GM12878 (cell line): ENCODE results near the gene SMG6. TPM values are rescaled to one million over a fixed set of nuclear protein-coding genes. Genes with fewer than 3 reads are reported as not detected.

Experiments
- BCL3 ChIP-seq: IDR thresholded peaks from 2 replicates; pipeline ENCODE4 v1.6.1; 2011; ENCODE audit warnings: borderline replicate concordance, low read depth, mild to moderate bottlenecking, moderate library complexity, low read length; ENCODE audit not compliant: insufficient read depth, poor library complexity, severe bottlenecking
- GATAD2B ChIP-seq: fragments of 450-650 bp; conservative IDR thresholded peaks from 2 replicates; pipeline ENCODE4 v1.6.1; 2017; ENCODE audit warnings: low read depth, mild to moderate bottlenecking, moderate library complexity
- HCFC1 ChIP-seq: fragments of 150-350 bp; IDR thresholded peaks from 2 replicates; pipeline ENCODE4 v1.6.1; 2014; ENCODE audit warnings: low read length
- MEF2A ChIP-seq: IDR thresholded peaks from 2 replicates; pipeline ENCODE4 v1.6.1; 2011; ENCODE audit warnings: low read depth, mild to moderate bottlenecking, low read length, moderate library complexity; ENCODE audit not compliant: insufficient read depth
- MTA3 ChIP-seq: IDR thresholded peaks from 2 replicates; pipeline ENCODE4 v1.6.1; 2012; ENCODE audit warnings: low read length, inconsistent platforms, borderline replicate concordance
- POLR2AphosphoS5 ChIP-seq: IDR thresholded peaks from 2 replicates; pipeline ENCODE4 v1.6.1; 2011; ENCODE audit warnings: mild to moderate bottlenecking, low read length, inconsistent platforms
- REST ChIP-seq: IDR thresholded peaks from 2 replicates; pipeline ENCODE4 v1.6.1; 2012; ENCODE audit warnings: mild to moderate bottlenecking, low read depth, low read length
- ZNF217 ChIP-seq: fragments of 450-650 bp; IDR thresholded peaks from 2 replicates; pipeline ENCODE4 v1.6.1; 2017; ENCODE audit warnings: antibody characterized with exemption, mild to moderate bottlenecking
- ZNF592 ChIP-seq: fragments of 450-650 bp; IDR thresholded peaks from 2 replicates; pipeline ENCODE4 v1.6.1; 2017; ENCODE audit warnings: mild to moderate bottlenecking, moderate library complexity
- polyA plus RNA-seq, 11 experiments: library from polyadenylated mRNA; depleted of rRNA in 4 of 11; unstranded in 6 of 11; stranded (reverse) in 5 of 11; fragments of >200 nt; fragmentation: Nextera tagmentation in 4 of 11; fragmentation: Illumina TruSeq in 1 of 11; extraction: Ambion mirVana in 4 of 11; extraction: Trizol in 1 of 11; gene quantifications; 1 replicate in 1 of 11; 2 replicates in 10 of 11; pipeline versions ENCODE4 v1.2.1 to v1.2.3, GENCODE V29; 2011 to 2016; ENCODE audit warnings: inconsistent platforms in 2 of 11, missing spikeins in 2 of 11, low read depth in 1 of 11
- total RNA-seq, 4 experiments: library from RNA; depleted of rRNA in 3 of 4; stranded (reverse); fragments of >200 nt in 3 of 4; fragmentation: Illumina TruSeq in 1 of 4; extraction: Trizol in 1 of 4; gene quantifications; 2 replicates each; pipeline versions ENCODE4 v1.2.1 to v1.2.3, GENCODE V29; 2013 to 2021
- TF ChIP-seq, protein P1 (sequence below): fragments of 450-650 bp; formaldehyde crosslinking; IDR thresholded peaks from 2 replicates; pipeline ENCODE4 v1.4.0; 2020; ENCODE audit warnings: mild to moderate bottlenecking, moderate library complexity
- TF ChIP-seq, protein P2 (sequence below): fragments of 450-650 bp; formaldehyde crosslinking; IDR thresholded peaks from 2 replicates; pipeline ENCODE4 v1.5.0; 2022; ENCODE audit warnings: mild to moderate bottlenecking, missing genetic modification characterization

The SMG6 gene
- total and polyA plus RNA-seq, 10 of the 15 experiments (the other 5 are each of a cell fraction or from before 2014, with no cell fraction given) = 0.58 to 28.7 (median 15.7) TPM

DNA sequence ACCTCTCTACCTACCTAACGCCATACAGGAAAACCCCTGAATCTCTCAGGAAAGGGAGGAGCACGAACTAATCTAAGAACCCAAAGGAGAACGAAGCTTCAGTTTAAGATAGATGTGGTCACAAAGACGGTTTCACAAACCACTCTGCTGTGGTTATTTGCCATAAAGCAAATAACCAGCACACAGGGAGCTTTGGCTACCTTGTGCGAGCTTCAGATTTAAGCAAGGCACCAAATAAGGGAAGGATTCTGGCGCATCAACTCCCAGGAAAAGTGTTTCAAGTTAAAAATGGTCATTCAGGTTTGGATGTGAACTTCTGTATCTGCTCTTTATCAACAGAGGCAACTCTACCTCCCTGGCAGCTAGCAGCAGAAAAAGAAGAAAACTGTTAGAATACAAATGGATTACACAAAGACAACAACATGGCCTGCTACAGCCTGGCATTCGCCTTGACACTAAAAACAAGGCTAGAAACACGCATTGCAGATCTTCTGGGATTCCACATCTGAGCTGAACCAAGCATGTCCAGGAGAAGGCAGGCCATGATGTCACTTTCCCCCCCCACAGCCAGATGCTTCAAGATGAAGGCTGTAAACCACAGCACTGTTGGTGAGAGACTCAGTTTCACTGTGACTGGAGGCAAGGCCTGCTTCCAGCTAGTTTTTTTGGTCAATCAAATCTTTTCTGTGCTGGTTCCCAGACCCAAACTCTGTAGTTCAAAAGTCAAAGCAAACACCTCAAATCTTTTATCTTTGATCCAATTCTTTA is 43.6 kb downstream of the SMG6 start (continued):
- no peak for TF ChIP-seq REST
- TF ChIP-seq, protein P1, sequence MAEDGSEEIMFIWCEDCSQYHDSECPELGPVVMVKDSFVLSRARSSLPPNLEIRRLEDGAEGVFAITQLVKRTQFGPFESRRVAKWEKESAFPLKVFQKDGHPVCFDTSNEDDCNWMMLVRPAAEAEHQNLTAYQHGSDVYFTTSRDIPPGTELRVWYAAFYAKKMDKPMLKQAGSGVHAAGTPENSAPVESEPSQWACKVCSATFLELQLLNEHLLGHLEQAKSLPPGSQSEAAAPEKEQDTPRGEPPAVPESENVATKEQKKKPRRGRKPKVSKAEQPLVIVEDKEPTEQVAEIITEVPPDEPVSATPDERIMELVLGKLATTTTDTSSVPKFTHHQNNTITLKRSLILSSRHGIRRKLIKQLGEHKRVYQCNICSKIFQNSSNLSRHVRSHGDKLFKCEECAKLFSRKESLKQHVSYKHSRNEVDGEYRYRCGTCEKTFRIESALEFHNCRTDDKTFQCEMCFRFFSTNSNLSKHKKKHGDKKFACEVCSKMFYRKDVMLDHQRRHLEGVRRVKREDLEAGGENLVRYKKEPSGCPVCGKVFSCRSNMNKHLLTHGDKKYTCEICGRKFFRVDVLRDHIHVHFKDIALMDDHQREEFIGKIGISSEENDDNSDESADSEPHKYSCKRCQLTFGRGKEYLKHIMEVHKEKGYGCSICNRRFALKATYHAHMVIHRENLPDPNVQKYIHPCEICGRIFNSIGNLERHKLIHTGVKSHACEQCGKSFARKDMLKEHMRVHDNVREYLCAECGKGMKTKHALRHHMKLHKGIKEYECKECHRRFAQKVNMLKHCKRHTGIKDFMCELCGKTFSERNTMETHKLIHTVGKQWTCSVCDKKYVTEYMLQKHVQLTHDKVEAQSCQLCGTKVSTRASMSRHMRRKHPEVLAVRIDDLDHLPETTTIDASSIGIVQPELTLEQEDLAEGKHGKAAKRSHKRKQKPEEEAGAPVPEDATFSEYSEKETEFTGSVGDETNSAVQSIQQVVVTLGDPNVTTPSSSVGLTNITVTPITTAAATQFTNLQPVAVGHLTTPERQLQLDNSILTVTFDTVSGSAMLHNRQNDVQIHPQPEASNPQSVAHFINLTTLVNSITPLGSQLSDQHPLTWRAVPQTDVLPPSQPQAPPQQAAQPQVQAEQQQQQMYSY (CRISPR knock-in tag) = no peak
- TF ChIP-seq MEF2A = peak; percentile 42; the same call in 1 of the 2 replicates
- no peak for TF ChIP-seq HCFC1
- peak; percentile 74 for TF ChIP-seq BCL3
- TF ChIP-seq ZNF592 = peak; percentile 80
- no peak; the same call in 1 of the 2 replicates for TF ChIP-seq ZNF217
- peak; percentile 78; the same call in 1 of the 2 replicates for TF ChIP-seq POLR2AphosphoS5
- TF ChIP-seq, protein P2, sequence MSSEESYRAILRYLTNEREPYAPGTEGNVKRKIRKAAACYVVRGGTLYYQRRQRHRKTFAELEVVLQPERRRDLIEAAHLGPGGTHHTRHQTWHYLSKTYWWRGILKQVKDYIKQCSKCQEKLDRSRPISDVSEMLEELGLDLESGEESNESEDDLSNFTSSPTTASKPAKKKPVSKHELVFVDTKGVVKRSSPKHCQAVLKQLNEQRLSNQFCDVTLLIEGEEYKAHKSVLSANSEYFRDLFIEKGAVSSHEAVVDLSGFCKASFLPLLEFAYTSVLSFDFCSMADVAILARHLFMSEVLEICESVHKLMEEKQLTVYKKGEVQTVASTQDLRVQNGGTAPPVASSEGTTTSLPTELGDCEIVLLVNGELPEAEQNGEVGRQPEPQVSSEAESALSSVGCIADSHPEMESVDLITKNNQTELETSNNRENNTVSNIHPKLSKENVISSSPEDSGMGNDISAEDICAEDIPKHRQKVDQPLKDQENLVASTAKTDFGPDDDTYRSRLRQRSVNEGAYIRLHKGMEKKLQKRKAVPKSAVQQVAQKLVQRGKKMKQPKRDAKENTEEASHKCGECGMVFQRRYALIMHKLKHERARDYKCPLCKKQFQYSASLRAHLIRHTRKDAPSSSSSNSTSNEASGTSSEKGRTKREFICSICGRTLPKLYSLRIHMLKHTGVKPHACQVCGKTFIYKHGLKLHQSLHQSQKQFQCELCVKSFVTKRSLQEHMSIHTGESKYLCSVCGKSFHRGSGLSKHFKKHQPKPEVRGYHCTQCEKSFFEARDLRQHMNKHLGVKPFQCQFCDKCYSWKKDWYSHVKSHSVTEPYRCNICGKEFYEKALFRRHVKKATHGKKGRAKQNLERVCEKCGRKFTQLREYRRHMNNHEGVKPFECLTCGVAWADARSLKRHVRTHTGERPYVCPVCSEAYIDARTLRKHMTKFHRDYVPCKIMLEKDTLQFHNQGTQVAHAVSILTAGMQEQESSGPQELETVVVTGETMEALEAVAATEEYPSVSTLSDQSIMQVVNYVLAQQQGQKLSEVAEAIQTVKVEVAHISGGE (CRISPR knock-in tag) = no peak
- peak; percentile 51; the same call in 1 of the 2 replicates for TF ChIP-seq GATAD2B
- peak; percentile 76; the same call in 1 of the 2 replicates for TF ChIP-seq MTA3
